Measurements from ENCODE around the gene NTSR1.
A peak's percentile ranks its signal among the peaks of the same experiment; 100 is the strongest.

Gene NTSR1

GRCh38 chr20:62667530-62668440 lies 40.9 kb upstream of the NTSR1 start:
- Mint-ChIP-seq H3K27ac (peak overlapping the region; percentile 52), H3K9me3 (no peaks in the 10 kb centered on the region), H3K36me3 (ENCODE audit: low read depth) (peaks cover 87% of the 10 kb centered on the region), H3K4me3 (no peak overlapping the region), H3K27me3 (no peaks in the 10 kb centered on the region), H3K4me1 (ENCODE audit: low read depth) (no peaks in the 10 kb centered on the region)
- DNase-seq, result no peak

GRCh38 chr20:62668441-62669027 lies 40.1 kb upstream of the NTSR1 start:
- Mint-ChIP-seq H3K27ac (no peak overlapping the region), H3K36me3 (ENCODE audit: low read depth) (peaks cover 84% of the 10 kb centered on the region)
- peak; percentile 51 for DNase-seq

GRCh38 chr20:62669249-62669648 lies 39.4 kb upstream of the NTSR1 start:
- Mint-ChIP-seq H3K36me3 (ENCODE audit: low read depth) (peaks cover 81% of the 10 kb centered on the region), H3K4me3 (no peak overlapping the region), H3K4me1 (ENCODE audit: low read depth) (no peaks in the 10 kb centered on the region), H3K27me3 (no peaks in the 10 kb centered on the region), H3K27ac (no peak overlapping the region), H3K9me3 (no peaks in the 10 kb centered on the region)
- no peak for DNase-seq

More at GRCh38 chr20:62668441-62669027, 40.1 kb upstream of the NTSR1 start:
- Mint-ChIP-seq H3K4me3 (no peak overlapping the region), H3K9me3 (no peaks in the 10 kb centered on the region), H3K27me3 (no peaks in the 10 kb centered on the region), H3K4me1 (ENCODE audit: low read depth) (no peaks in the 10 kb centered on the region)

GRCh38 chr20:62670156-62670555 lies 38.5 kb upstream of the NTSR1 start:
- Mint-ChIP-seq H3K27me3 (no peaks in the 10 kb centered on the region), H3K4me3 (no peak overlapping the region), H3K4me1 (ENCODE audit: low read depth) (no peaks in the 10 kb centered on the region), H3K27ac (no peak overlapping the region), H3K36me3 (ENCODE audit: low read depth) (peaks cover 74% of the 10 kb centered on the region), H3K9me3 (no peaks in the 10 kb centered on the region)
- no peak for DNase-seq

- Mint-ChIP-seq H3K9me3 (no peaks in the 10 kb centered on the region), H3K27me3 (no peaks in the 10 kb centered on the region), H3K4me1 (ENCODE audit: low read depth) (no peaks in the 10 kb centered on the region), H3K36me3 (ENCODE audit: low read depth) (peaks cover 70% of the 10 kb centered on the region), H3K27ac (no peak overlapping the region), H3K4me3 (no peak overlapping the region)
- no peak for DNase-seq
Measured at GRCh38 chr20:62670998-62671397, 37.6 kb upstream of the NTSR1 start.

- no peak for DNase-seq
- H3K27ac Mint-ChIP-seq, result no peak overlapping the region
- peaks cover 64% of the 10 kb centered on the region for H3K36me3 Mint-ChIP-seq (ENCODE audit: low read depth)
- H3K27me3 Mint-ChIP-seq, result no peaks in the 10 kb centered on the region
- no peak overlapping the region for H3K4me3 Mint-ChIP-seq
- no peaks in the 10 kb centered on the region for H3K4me1 Mint-ChIP-seq (ENCODE audit: low read depth)
- H3K9me3 Mint-ChIP-seq, result no peaks in the 10 kb centered on the region
Measured at GRCh38 chr20:62671765-62672164, 36.9 kb upstream of the NTSR1 start.

- Mint-ChIP-seq H3K4me3 (no peak overlapping the region), H3K36me3 (ENCODE audit: low read depth) (peaks cover 38% of the 10 kb centered on the region), H3K27ac (no peak overlapping the region), H3K9me3 (no peaks in the 10 kb centered on the region), H3K27me3 (no peaks in the 10 kb centered on the region), H3K4me1 (ENCODE audit: low read depth) (peaks cover 3% of the 10 kb centered on the region)
- DNase-seq, result no peak
Measured at GRCh38 chr20:62674370-62674769, 34.3 kb upstream of the NTSR1 start.

- no peak overlapping the region for H3K4me3 Mint-ChIP-seq
- no peak overlapping the region for H3K27ac Mint-ChIP-seq
- H3K4me1 Mint-ChIP-seq (ENCODE audit: low read depth), result peaks cover 3% of the 10 kb centered on the region
- peaks cover 29% of the 10 kb centered on the region for H3K36me3 Mint-ChIP-seq (ENCODE audit: low read depth)
- no peak for DNase-seq
- H3K27me3 Mint-ChIP-seq, result no peaks in the 10 kb centered on the region
- no peaks in the 10 kb centered on the region for H3K9me3 Mint-ChIP-seq
Measured at GRCh38 chr20:62675156-62675876, 33.3 kb upstream of the NTSR1 start.

GRCh38 chr20:62675877-62676260 lies 32.8 kb upstream of the NTSR1 start:
- Mint-ChIP-seq H3K36me3 (ENCODE audit: low read depth) (peaks cover 23% of the 10 kb centered on the region), H3K27me3 (no peaks in the 10 kb centered on the region), H3K9me3 (no peaks in the 10 kb centered on the region), H3K27ac (no peak overlapping the region), H3K4me3 (no peak overlapping the region), H3K4me1 (ENCODE audit: low read depth) (peaks cover 3% of the 10 kb centered on the region)
- no peak for DNase-seq

GRCh38 chr20:62676976-62677375 lies 31.7 kb upstream of the NTSR1 start:
- Mint-ChIP-seq H3K4me1 (ENCODE audit: low read depth) (peaks cover 3% of the 10 kb centered on the region), H3K4me3 (no peak overlapping the region), H3K36me3 (ENCODE audit: low read depth) (peaks cover 12% of the 10 kb centered on the region), H3K27me3 (no peaks in the 10 kb centered on the region), H3K27ac (peak overlapping the region; percentile 20), H3K9me3 (no peaks in the 10 kb centered on the region)
- no peak for DNase-seq

GRCh38 chr20:62677678-62678077 lies 31.0 kb upstream of the NTSR1 start:
- H3K9me3 Mint-ChIP-seq, result no peaks in the 10 kb centered on the region
- no peaks in the 10 kb centered on the region for H3K27me3 Mint-ChIP-seq
- H3K4me1 Mint-ChIP-seq (ENCODE audit: low read depth), result peaks cover 3% of the 10 kb centered on the region
- peaks cover 5% of the 10 kb centered on the region for H3K36me3 Mint-ChIP-seq (ENCODE audit: low read depth)
- no peak overlapping the region for H3K27ac Mint-ChIP-seq
- H3K4me3 Mint-ChIP-seq, result no peak overlapping the region
- DNase-seq, result no peak

- no peak overlapping the region for H3K27ac Mint-ChIP-seq
- H3K9me3 Mint-ChIP-seq, result no peaks in the 10 kb centered on the region
- H3K4me1 Mint-ChIP-seq (ENCODE audit: low read depth), result peaks cover 3% of the 10 kb centered on the region
- H3K4me3 Mint-ChIP-seq, result no peak overlapping the region
- no peaks in the 10 kb centered on the region for H3K27me3 Mint-ChIP-seq
- no peaks in the 10 kb centered on the region for H3K36me3 Mint-ChIP-seq (ENCODE audit: low read depth)
- no peak for DNase-seq
Measured at GRCh38 chr20:62678553-62678952, 30.1 kb upstream of the NTSR1 start.

- Mint-ChIP-seq H3K4me3 (no peak overlapping the region), H3K27ac (no peak overlapping the region), H3K27me3 (no peaks in the 10 kb centered on the region), H3K9me3 (no peaks in the 10 kb centered on the region), H3K4me1 (ENCODE audit: low read depth) (peaks cover 3% of the 10 kb centered on the region), H3K36me3 (ENCODE audit: low read depth) (no peaks in the 10 kb centered on the region)
- DNase-seq, result no peak
Measured at GRCh38 chr20:62679978-62680589, 28.6 kb upstream of the NTSR1 start.

- H3K4me1 Mint-ChIP-seq (ENCODE audit: low read depth), result peaks cover 11% of the 10 kb centered on the region
- H3K36me3 Mint-ChIP-seq (ENCODE audit: low read depth), result no peaks in the 10 kb centered on the region
- no peak overlapping the region for H3K27ac Mint-ChIP-seq
- H3K27me3 Mint-ChIP-seq, result peaks cover 9% of the 10 kb centered on the region
- no peaks in the 10 kb centered on the region for H3K9me3 Mint-ChIP-seq
- H3K4me3 Mint-ChIP-seq, result no peak overlapping the region
- no peak for DNase-seq
Measured at GRCh38 chr20:62682912-62683517, 25.6 kb upstream of the NTSR1 start.
